PC-3 (cell line): Measurements from ENCODE around the gene PLA2G12A. TPM values are rescaled to one million over a fixed set of nuclear protein-coding genes. Genes with fewer than 3 reads are reported as not detected.
A peak's percentile ranks its signal among the peaks of the same experiment; 100 is the strongest.

Experiments used
- ATAC-seq: fragments of 200-7000 bp; cut with Tn5 transposase; 2 replicates; pipeline ENCODE4 v1.9.1; 2020; ENCODE audit warnings: mild to moderate bottlenecking, moderate library complexity
- Bru-seq: library from RNA; stranded (reverse); fragments of 400-500 nt; gene quantifications from one replicate; lab custom pipeline; 2021; lab: Mats Ljungman, UMichigan
- BruChase-seq, 2 experiments: library from RNA; stranded (reverse); fragments of 400-500 nt; gene quantifications; one replicate each; lab custom pipeline; 2021; lab: Mats Ljungman, UMichigan
- BruUV-seq: library from RNA; stranded (reverse); fragments of 400-500 nt; replicated peaks from 2 replicates; lab custom pipeline; 2021; lab: Mats Ljungman, UMichigan
- CTCF ChIA-PET: fragments of 300-600 bp; sonication (Branson Sonifier 250); formaldehyde crosslinking; loops from one replicate; lab custom pipeline; 2022; ENCODE audit warnings: antibody characterized with exemption; lab: Charles Lee
- POLR2A ChIA-PET: fragments of 300-600 bp; sonication (Branson Sonifier 250); formaldehyde crosslinking; loops from one replicate; lab custom pipeline; 2022; ENCODE audit warnings: antibody characterized with exemption; ENCODE audit not compliant: unreplicated experiment; lab: Charles Lee
- DNase-seq: peaks from one replicate; pipeline ENCODE4 v3.0.0-alpha.2; 2015
- H2AFZ ChIP-seq: fragments of 300-600 bp; sonication (generic); 2 replicates; pipeline ENCODE4 v1.6.0; 2016; ENCODE audit warnings: antibody characterized with exemption, low read length
- H3F3A ChIP-seq: fragments of 300-600 bp; sonication (generic); one replicate; pipeline ENCODE4 v1.6.0; 2017; ENCODE audit warnings: antibody characterized with exemption, low read length, control low read depth, mild to moderate bottlenecking; ENCODE audit not compliant: unreplicated experiment
- H3K27ac ChIP-seq: fragments of 300-600 bp; sonication (generic); 2 replicates; pipeline ENCODE4 v1.5.1; 2016; ENCODE audit warnings: mild to moderate bottlenecking, low read length
- H3K27me3 ChIP-seq: fragments of 300-600 bp; sonication (generic); 2 replicates; pipeline ENCODE4 v1.6.1; 2016; ENCODE audit warnings: low read length, mixed read lengths
- H3K36me3 ChIP-seq: fragments of 300-600 bp; sonication (generic); 2 replicates; pipeline ENCODE4 v1.6.1; 2016; ENCODE audit warnings: low read depth, mixed run types, low read length, mixed read lengths
- H3K4me1 ChIP-seq: fragments of 300-600 bp; sonication (generic); 2 replicates; pipeline ENCODE4 v1.5.1; 2016; ENCODE audit warnings: low read length; ENCODE audit not compliant: insufficient read depth
- H3K4me2 ChIP-seq: fragments of 300-600 bp; sonication (generic); 2 replicates; pipeline ENCODE4 v1.6.0; 2016; ENCODE audit warnings: low read length
- H3K4me3 ChIP-seq: fragments of 300-600 bp; sonication (generic); 2 replicates; pipeline ENCODE4 v1.5.1; 2016; ENCODE audit warnings: mild to moderate bottlenecking, low read length, mixed read lengths
- H3K79me2 ChIP-seq: fragments of 300-600 bp; sonication (generic); 2 replicates; pipeline ENCODE4 v1.6.1; 2017; ENCODE audit warnings: low read length, mixed read lengths
- H3K9ac ChIP-seq: fragments of 300-600 bp; sonication (generic); 2 replicates; pipeline ENCODE4 v1.6.0; 2016; ENCODE audit warnings: mild to moderate bottlenecking, low read length
- H3K9me2 ChIP-seq: fragments of 300-600 bp; sonication (generic); replicated peaks from 2 replicates; pipeline ENCODE4 v1.6.1; 2016; ENCODE audit warnings: mixed run types, low read length, mixed read lengths
- H3K9me3 ChIP-seq: fragments of 300-600 bp; sonication (generic); 2 replicates; pipeline ENCODE4 v1.6.1; 2016; ENCODE audit warnings: low read length, mixed read lengths
- H4K20me1 ChIP-seq: fragments of 300-600 bp; sonication (generic); 2 replicates; pipeline ENCODE4 v1.6.1; 2016; ENCODE audit warnings: low read length, mixed read lengths
- CTCF ChIP-seq: fragments of 300-600 bp; sonication (generic); conservative IDR thresholded peaks from 2 replicates; pipeline ENCODE4 v1.5.1; 2017; ENCODE audit warnings: antibody characterized with exemption, low read depth, mild to moderate bottlenecking, low read length
- EZH2 ChIP-seq: fragments of 300-600 bp; sonication (generic); IDR thresholded peaks from one replicate; pipeline ENCODE4 v1.6.1; 2017; ENCODE audit warnings: antibody characterized with exemption, mild to moderate bottlenecking, low read length; ENCODE audit not compliant: unreplicated experiment
- EZH2phosphoT487 ChIP-seq: fragments of 300-600 bp; sonication (generic); IDR thresholded peaks from 2 replicates; pipeline ENCODE4 v1.6.1; 2018; ENCODE audit warnings: mild to moderate bottlenecking, antibody characterized with exemption, low read length, borderline replicate concordance
- intact Hi-C: fragments of 100-400 bp; cut with micrococcal nuclease; formaldehyde crosslinking; loops from 2 replicates; pipeline ENCODE4 v1.9.0; 2023
- long read RNA-seq: library from polyadenylated mRNA; unstranded; transcript quantifications from one replicate; pipeline ENCODE4 v2.0.0, GENCODE V29; 2021; ENCODE audit not compliant: unreplicated experiment
- total RNA-seq: library from RNA; depleted of rRNA; stranded (reverse); fragments of >200 nt; gene quantifications from 2 replicates; pipeline ENCODE4 v1.2.3, GENCODE V29; 2014; rRNA removed

PLA2G12A gene
- total RNA-seq (51.6 and 53.3 TPM in 2 replicates), Bru-seq, nascent RNA (percentile 81 among the genes with signal in this experiment), BruChase-seq, experiment 1, labeled RNA remaining after a 6-hour chase (percentile 90 among the genes with signal in this experiment), BruChase-seq, experiment 2, labeled RNA remaining after a 2-hour chase (percentile 85 among the genes with signal in this experiment)
- long read RNA-seq, full-length matches to known transcripts: 39 of 51 reads
- long read RNA-seq, partial matches to known transcripts: 1 of 51 reads
- long read RNA-seq, other reads (novel, unspliced or antisense): 11 of 51 reads

- H4K20me1 ChIP-seq: no peaks in the 10 kb centered on the region
- H3K9me3 ChIP-seq: no peaks in the 10 kb centered on the region
- DNase-seq (peak; percentile 87), ATAC-seq (peak; percentile 72)
- peaks cover 43% of the 10 kb centered on the region for H3K79me2 ChIP-seq
- H3K9ac ChIP-seq: peak within 1 kb of the TSS; percentile 81
- peaks cover 14% of the 10 kb centered on the region for H3K4me1 ChIP-seq
- TF ChIP-seq CTCF (no peak), EZH2phosphoT487 (no peak)
- no peaks in the 10 kb centered on the region for H3K27me3 ChIP-seq
- H3K36me3 ChIP-seq: no peaks in the 10 kb centered on the region
- BruUV-seq: no TSS peak
- H3K4me3 ChIP-seq: peak within 1 kb of the TSS; percentile 99
- H3F3A ChIP-seq: no peaks in the 10 kb centered on the region
- CTCF ChIA-PET: no interaction called here
- H3K27ac ChIP-seq: peak within 1 kb of the TSS; percentile 44
- H3K9me2 ChIP-seq: no peaks in the 10 kb centered on the region
- intact Hi-C loops: loop anchor here (1.0 to 2.0 kb wide), 2 partner anchors 27 to 85 kb away; partner anchors contain the start of genes CASP6 and GAR1
- H3K4me2 ChIP-seq: peak within 1 kb of the TSS; percentile 97
- H2AFZ ChIP-seq: peak within 1 kb of the TSS; percentile 100
- POLR2A ChIA-PET: interaction anchor here (0.8 kb wide), 1 partner anchor 158 kb away, joined by 7 read pairs; no protein-coding TSS in a partner anchor
Measured at GRCh38 chr4:109729718-109730618, at the start of gene PLA2G12A. TSS of gene PLA2G12A (minus strand) at chr4:109730070. CDS start at chr4:109729809, 261 bp downstream.

- no peaks in the 10 kb centered on the region for H3K4me1 ChIP-seq
- DNase-seq (no peak), ATAC-seq (no peak)
- H2AFZ ChIP-seq: no peak overlapping the region
- no peaks in the 10 kb centered on the region for H3K9me3 ChIP-seq
- no peak overlapping the region for H3K4me2 ChIP-seq
- no TSS peak for BruUV-seq
- no peaks in the 10 kb centered on the region for H4K20me1 ChIP-seq
- no peak for TF ChIP-seq EZH2
- TF ChIP-seq CTCF: no peak
- no peak for TF ChIP-seq EZH2phosphoT487
- intact Hi-C loops: no loop called here
- H3K9ac ChIP-seq: no peak overlapping the region
- H3K27ac ChIP-seq: no peak overlapping the region
- no peaks in the 10 kb centered on the region; the same call in 1 of the 2 replicates for H3K27me3 ChIP-seq
- no peaks in the 10 kb centered on the region for H3K36me3 ChIP-seq
- H3F3A ChIP-seq: no peaks in the 10 kb centered on the region
- POLR2A ChIA-PET: no interaction called here
- H3K79me2 ChIP-seq: no peaks in the 10 kb centered on the region
- H3K4me3 ChIP-seq: no peak overlapping the region
- CTCF ChIA-PET: no interaction called here
- H3K9me2 ChIP-seq: no peaks in the 10 kb centered on the region
Measured at GRCh38 chr4:109764789-109765402, 35.0 kb upstream of the PLA2G12A start.
